K562 (cell line): ENCODE data around the gene MALSU1. TPM values are rescaled to one million over a fixed set of nuclear protein-coding genes. Genes with fewer than 3 reads are reported as not detected.

Experiments used
- ATAC-seq: fragments of 200-7000 bp; cut with Tn5 transposase; 3 replicates; pipeline ENCODE4 v1.9.1; 2020; ENCODE audit warnings: moderate library complexity
- BruUV-seq: library from RNA; stranded (reverse); fragments of 400-500 nt; replicated peaks from 2 replicates; lab custom pipeline; 2021; lab: Mats Ljungman, UMichigan
- CTCF ChIA-PET: fragments of 300-600 bp; formaldehyde crosslinking; extraction: SDS; loops from one replicate; lab custom pipeline; 2021; ENCODE audit warnings: low intra/inter-chr PET ratio; lab: Yijun Ruan, JAX
- POLR2A ChIA-PET: fragments of 300-600, 350-650 bp; sonication (Branson Sonifier 250); formaldehyde crosslinking; extraction: SDS; loops from one replicate; lab custom pipeline; 2021; ENCODE audit warnings: antibody characterized with exemption, inconsistent platforms; lab: Yijun Ruan, JAX
- DNase-seq, 4 experiments: peaks; one replicate each; pipeline versions ENCODE4 v3.0.0 to v3.0.0-alpha.2; 2011 to 2018; ENCODE audit warnings: low spot score in 3 of 4, mixed read lengths in 3 of 4; ENCODE audit errors: extremely low read depth in 1 of 4
- FAIRE-seq: peaks from 2 replicates; lab custom pipeline; 2011; peaks lifted over from hg19 to GRCh38; lab: Jason Lieb, UNC
- H2AFZ ChIP-seq: 2 replicates; pipeline ENCODE4 v1.6.0; 2011; ENCODE audit warnings: low read depth, low read length, control low read depth, inconsistent platforms
- H3K27ac ChIP-seq: fragments of 200-600 bp; 3 replicates; pipeline ENCODE4 v1.8.0; 2011; ENCODE audit warnings: low read depth, mild to moderate bottlenecking, control low read depth, inconsistent platforms, low read length, moderate library complexity, mixed read lengths; ENCODE audit errors: extremely low read depth
- H3K27me3 ChIP-seq, 2 experiments: fragments of 300-600 bp in 1 of 2; 2 replicates in 1 of 2; 3 replicates in 1 of 2; pipeline versions ENCODE4 v1.6.0 to v1.8.0; 2011; ENCODE audit warnings: inconsistent platforms in 2 of 2, low read length in 2 of 2, mild to moderate bottlenecking in 1 of 2, mixed read lengths in 1 of 2, moderate library complexity in 1 of 2; ENCODE audit not compliant: control insufficient read depth in 2 of 2, insufficient read depth in 2 of 2
- H3K36me3 ChIP-seq: fragments of 300-600 bp; 3 replicates; pipeline ENCODE4 v1.8.0; 2011; ENCODE audit warnings: mild to moderate bottlenecking, low read length, inconsistent platforms; ENCODE audit not compliant: control insufficient read depth, insufficient read depth
- H3K4me1 ChIP-seq, 2 experiments: fragments of 200-600 bp in 1 of 2; replicated peaks in 1 of 2; 2 replicates in 1 of 2; 3 replicates in 1 of 2; pipeline versions ENCODE4 v1.5.1 to v1.8.0; 2011; ENCODE audit warnings: inconsistent platforms in 2 of 2, low read length in 2 of 2, mild to moderate bottlenecking in 1 of 2, mixed read lengths in 1 of 2, moderate library complexity in 1 of 2; ENCODE audit not compliant: control insufficient read depth in 2 of 2, insufficient read depth in 2 of 2
- H3K4me2 ChIP-seq: 2 replicates; pipeline ENCODE4 v1.6.1; 2011; ENCODE audit warnings: low read length, control low read depth, inconsistent platforms, mixed read lengths; ENCODE audit not compliant: insufficient read depth
- H3K4me3 ChIP-seq: fragments of 200-600 bp; sonication (generic), shearing (Covaris generic); 2 replicates; pipeline ENCODE4 v1.5.1; 2016; ENCODE audit warnings: control low read depth, inconsistent platforms
- H3K79me2 ChIP-seq: fragments of 200-600 bp; 3 replicates; pipeline ENCODE4 v1.8.0; 2011; ENCODE audit warnings: low read length, inconsistent platforms; ENCODE audit not compliant: control insufficient read depth, insufficient read depth
- H3K9ac ChIP-seq, 2 experiments: 2 replicates each; pipeline versions ENCODE4 v1.6.0 to v1.6.1; 2011; ENCODE audit warnings: low read depth in 2 of 2, low read length in 2 of 2, control low read depth in 1 of 2, inconsistent platforms in 1 of 2, mild to moderate bottlenecking in 1 of 2, mixed read lengths in 1 of 2; ENCODE audit not compliant: insufficient read depth in 1 of 2
- H3K9me1 ChIP-seq: one replicate; pipeline ENCODE4 v1.6.0; 2011; ENCODE audit warnings: inconsistent platforms, mild to moderate bottlenecking, low read length, moderate library complexity; ENCODE audit not compliant: control insufficient read depth, insufficient read depth
- H3K9me3 ChIP-seq: replicated peaks from 2 replicates; pipeline ENCODE4 v1.5.1; 2011; ENCODE audit warnings: low read depth, low read length, inconsistent platforms; ENCODE audit not compliant: control insufficient read depth, insufficient read depth
- H4K20me1 ChIP-seq: replicated peaks from 2 replicates; pipeline ENCODE4 v1.6.1; 2011; ENCODE audit warnings: low read length, inconsistent platforms, mixed read lengths; ENCODE audit not compliant: control insufficient read depth, insufficient read depth
- CEBPB ChIP-seq: fragments of 450-650 bp; IDR thresholded peaks from 2 replicates; pipeline ENCODE4 v1.6.1; 2016; ENCODE audit warnings: missing genetic modification characterization, missing compliant biosample characterization
- CEBPG ChIP-seq, 3 experiments: fragments of 200-800 bp in 1 of 3; sonication (Bioruptor generic) in 1 of 3; sonication (generic) in 1 of 3; formaldehyde crosslinking in 1 of 3; IDR thresholded peaks in 2 of 3; conservative IDR thresholded peaks in 1 of 3; 2 replicates each; pipeline versions ENCODE4 v1.6.1 to v1.8.0; 2016 to 2022; ENCODE audit warnings: missing compliant biosample characterization in 2 of 3, missing genetic modification characterization in 2 of 3, mild to moderate bottlenecking in 1 of 3, missing genetic modification reagents in 1 of 3
- IRF9 ChIP-seq: fragments of 450-650 bp; IDR thresholded peaks from 2 replicates; pipeline ENCODE4 v1.6.1; 2016; ENCODE audit warnings: missing biosample characterization, missing genetic modification characterization
- MEF2D ChIP-seq: conservative IDR thresholded peaks from 2 replicates; pipeline ENCODE4 v1.6.1; 2016; ENCODE audit warnings: low read depth, missing genetic modification characterization, missing compliant biosample characterization
- whole genome bisulfite sequencing: fragments of 100-300 bp; shearing (Covaris generic); methylation state at CpG from one replicate; pipeline ENCODE4 v1.1.6; 2016; ENCODE audit warnings: low coverage, mixed read lengths; ENCODE audit not compliant: insufficient coverage; ENCODE audit errors: missing lambda C conversion rate; 5-methylcytosine and 5-hydroxymethylcytosine counted together
- in situ Hi-C: fragments of 300-500 bp; cut with MboI; formaldehyde crosslinking; loops from 4 replicates; pipeline ENCODE4 v1.15.0; 2018; ENCODE audit warnings: inconsistent platforms, mixed read lengths
- intact Hi-C: fragments of 100-400 bp; cut with micrococcal nuclease; formaldehyde crosslinking; loops from 2 replicates; pipeline ENCODE4 v1.14.2; 2022
- polyA plus RNA-seq, 8 experiments: library from polyadenylated mRNA; depleted of rRNA in 4 of 8; stranded (reverse) in 5 of 8; unstranded in 3 of 8; fragments of >200 nt; fragmentation: Nextera tagmentation in 2 of 8; fragmentation: Illumina TruSeq in 1 of 8; extraction: Ambion mirVana in 2 of 8; extraction: Trizol in 1 of 8; gene quantifications; 2 replicates each; pipeline versions ENCODE4 v1.2.1 to v1.2.3, GENCODE V29; 2011 to 2014; ENCODE audit warnings: inconsistent platforms in 1 of 8, missing spikeins in 1 of 8
- total RNA-seq, 7 experiments: library from RNA; depleted of rRNA in 6 of 7; stranded (reverse); fragments of >200 nt in 6 of 7; fragmentation: Illumina TruSeq in 2 of 7; extraction: Trizol in 2 of 7; gene quantifications; 2 replicates each; pipeline versions ENCODE4 v1.2.1 to v1.2.3, GENCODE V29; 2011 to 2021; ENCODE audit warnings: low replicate concordance in 1 of 7

The MALSU1 gene
- total and polyA plus RNA-seq, 9 of the 15 experiments (the other 6 are each of a cell fraction or from before 2014, with no cell fraction given) = 12.3 to 308 (median 81.2) TPM

- WGBS = 47% methylated on average over 5 of the region's 6 CpGs
- Histone ChIP-seq H3K9me1 (no peaks in the 10 kb centered on the region), H3K27ac (no peak overlapping the region), H3K9me3 (no peaks in the 10 kb centered on the region), H3K4me3 (no peak overlapping the region), H3K4me2 (no peak overlapping the region), H3K4me1 (peaks cover 0 to 4% of the 10 kb centered on the region in 2 experiments; a peak in 3 of 5 replicates), H3K27me3 (no peaks in the 10 kb centered on the region), H4K20me1 (no peaks in the 10 kb centered on the region), H3K79me2 (peaks cover 7% of the 10 kb centered on the region), H3K9ac (0 out of 4 replicates have a peak overlapping the region, but pooled peaks of 1 of the 2 experiments have one; percentile 17), H3K36me3 (no peaks in the 10 kb centered on the region), H2AFZ (no peak overlapping the region)
- POLR2A ChIA-PET = interaction anchor here (0.6 to 0.7 kb wide), 3 partner anchors 219 to 1456 kb away, joined by 3 read pairs; no protein-coding TSS in a partner anchor
- in situ Hi-C loops (no loop called here), intact Hi-C loops (loop anchor here (5.0 kb wide), 1 partner anchor 178 kb away; the partner anchor contains the start of gene IGF2BP3)
- CTCF ChIA-PET = no interaction called here
- BruUV-seq = no TSS peak
- no peak for FAIRE-seq
- no peak for DNase-seq
- no peak for ATAC-seq
- TF ChIP-seq MEF2D (tag) (no peak), CEBPG (CRISPR knock-in tag; IDR thresholded peaks at IDR 0.05) (peak; percentile 75), CEBPG (tag; conservative IDR thresholded peaks at IDR 0.05 in 1 of 2, IDR thresholded peaks at IDR 0.05 in 1 of 2) (peak; percentile 76 to 79), IRF9 (0 out of 2 replicates have a peak, but pooled peaks have one; percentile 13), CEBPB (tag) (peak; percentile 95)
Measured at GRCh38 chr7:23294549-23295400, 4.4 kb upstream of the MALSU1 start.
